HG03064 (cell line): ENCODE measurements around the gene DNAJC16.

Source experiments
- ATAC-seq: cut with Tn5 transposase; IDR thresholded peaks from one replicate; pipeline ENCODE4 v1.9.1; 2021; ENCODE audit warnings: low read depth; ENCODE audit not compliant: unreplicated experiment

Gene DNAJC16

GRCh38 chr1:15531682-15532081 is 5.0 kb downstream of the DNAJC16 start:
- ATAC-seq: no peak

GRCh38 chr1:15538771-15539170 is 12.1 kb downstream of the DNAJC16 start:
- no peak for ATAC-seq

DNA sequence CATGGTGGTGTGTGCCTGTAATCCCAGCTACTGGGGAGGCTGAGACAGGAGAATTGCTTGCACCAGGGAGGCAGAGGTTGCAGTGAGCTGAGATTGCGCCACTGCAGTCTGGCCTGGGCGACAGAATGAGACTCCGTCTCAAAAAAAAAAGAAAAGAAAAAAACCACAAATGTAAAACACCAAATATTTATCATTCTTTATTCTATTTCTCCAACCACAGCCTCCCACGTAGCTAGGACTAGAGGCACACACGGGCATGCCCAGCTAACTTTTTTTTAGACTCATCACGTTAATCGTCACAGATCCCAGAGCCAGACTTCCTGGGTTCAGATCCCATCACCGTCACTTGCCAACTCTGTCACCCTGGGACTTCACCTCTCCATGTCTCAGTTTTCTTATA is 13.5 kb downstream of the DNAJC16 start:
- no peak for ATAC-seq

GRCh38 chr1:15541231-15541792 is 14.7 kb downstream of the DNAJC16 start:
- ATAC-seq: no peak

GRCh38 chr1:15542388-15543250 is 16.0 kb downstream of the DNAJC16 start:
- ATAC-seq: no peak

- ATAC-seq: no peak
Observed at GRCh38 chr1:15543251-15543588, 16.6 kb downstream of the DNAJC16 start.

DNA sequence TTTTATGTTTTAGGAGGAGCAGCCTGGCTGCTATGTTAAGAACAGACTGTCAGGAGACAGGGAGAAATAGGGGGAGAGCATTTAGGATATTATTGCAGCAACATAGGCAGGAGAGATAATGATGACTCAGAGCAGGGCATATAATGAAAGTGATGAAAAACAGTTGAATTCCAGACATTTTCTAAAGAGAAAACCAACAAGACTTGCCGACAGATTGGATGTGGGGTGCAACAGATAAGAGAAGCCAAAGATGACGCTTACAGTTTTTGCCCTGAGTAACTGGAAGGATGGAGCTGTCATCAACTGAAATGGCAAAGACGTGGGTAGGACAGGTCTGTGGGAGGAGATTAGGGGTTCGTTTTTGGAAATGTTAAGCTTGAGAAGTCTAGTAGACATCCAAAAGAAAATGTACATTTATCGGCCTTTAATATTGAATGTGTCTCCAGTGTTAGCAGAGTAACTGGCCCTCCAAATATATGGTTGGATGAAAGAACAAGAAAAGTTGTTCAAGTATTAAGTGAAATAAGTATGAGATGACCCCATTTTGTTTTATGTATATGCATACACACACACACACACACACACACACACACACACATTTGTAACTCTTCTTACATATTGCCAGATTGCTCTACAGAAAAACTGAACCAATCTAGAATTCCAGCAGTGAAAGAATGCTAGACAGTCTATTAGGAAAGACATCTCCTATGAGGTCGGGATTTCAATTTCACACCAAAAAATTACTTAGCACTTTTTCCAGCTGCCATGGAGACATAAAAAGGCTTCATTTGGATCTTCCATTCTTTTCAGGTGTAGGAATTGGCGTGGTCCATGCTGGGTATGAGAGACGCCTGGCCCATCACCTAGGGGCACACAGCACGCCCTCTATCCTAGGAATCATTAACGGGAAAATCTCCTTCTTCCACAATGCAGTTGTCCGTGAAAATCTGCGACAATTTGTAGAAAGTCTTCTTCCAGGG is 17.2 kb downstream of the DNAJC16 start:
- ATAC-seq: no peak

- no peak for ATAC-seq
Observed at GRCh38 chr1:15546641-15547040, 20.0 kb downstream of the DNAJC16 start.

GRCh38 chr1:15550573-15550972 is 23.9 kb downstream of the DNAJC16 start:
- ATAC-seq: no peak

DNA sequence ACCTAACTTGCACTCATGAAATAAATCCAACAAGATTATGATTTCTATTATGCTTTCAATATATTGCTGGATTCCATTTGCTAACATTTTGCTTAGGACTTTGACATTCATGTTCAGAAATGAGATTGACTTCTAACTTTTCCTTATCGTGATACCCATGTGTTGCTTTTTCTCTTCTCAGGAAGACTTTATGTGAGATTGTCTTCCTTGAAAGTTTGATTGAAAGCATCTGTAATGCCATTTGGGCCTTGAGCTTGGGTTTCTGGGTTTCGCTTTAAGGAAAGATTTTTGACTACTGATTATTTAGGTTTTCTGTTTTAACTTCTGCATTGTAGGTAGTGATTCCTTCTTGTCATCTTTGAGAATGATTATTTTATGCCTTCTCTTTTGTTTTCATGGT is 30.4 kb downstream of the DNAJC16 start:
- ATAC-seq: no peak

DNA sequence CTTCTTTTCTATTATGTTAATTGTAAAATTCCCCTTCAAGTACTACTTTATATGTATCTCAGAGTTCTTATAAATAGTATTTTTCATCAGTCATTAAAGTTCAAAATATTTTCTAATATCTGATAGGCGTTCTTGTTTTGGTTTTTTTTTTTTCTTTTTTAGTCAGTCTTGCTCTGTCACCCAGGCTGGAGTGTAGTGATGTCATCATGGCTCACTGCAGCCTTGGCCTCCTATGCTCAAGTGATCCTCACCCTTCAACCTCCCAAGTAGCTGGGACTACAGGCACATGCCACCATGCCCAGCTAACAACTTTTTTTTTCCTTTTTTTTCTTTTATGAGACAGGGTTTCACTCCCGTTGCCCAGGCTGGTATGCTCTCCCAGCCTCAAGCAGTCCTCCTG is 30.9 kb downstream of the DNAJC16 start:
- no peak for ATAC-seq

- no peak for ATAC-seq
Observed at GRCh38 chr1:15558516-15558915, 31.9 kb downstream of the DNAJC16 start.

DNA sequence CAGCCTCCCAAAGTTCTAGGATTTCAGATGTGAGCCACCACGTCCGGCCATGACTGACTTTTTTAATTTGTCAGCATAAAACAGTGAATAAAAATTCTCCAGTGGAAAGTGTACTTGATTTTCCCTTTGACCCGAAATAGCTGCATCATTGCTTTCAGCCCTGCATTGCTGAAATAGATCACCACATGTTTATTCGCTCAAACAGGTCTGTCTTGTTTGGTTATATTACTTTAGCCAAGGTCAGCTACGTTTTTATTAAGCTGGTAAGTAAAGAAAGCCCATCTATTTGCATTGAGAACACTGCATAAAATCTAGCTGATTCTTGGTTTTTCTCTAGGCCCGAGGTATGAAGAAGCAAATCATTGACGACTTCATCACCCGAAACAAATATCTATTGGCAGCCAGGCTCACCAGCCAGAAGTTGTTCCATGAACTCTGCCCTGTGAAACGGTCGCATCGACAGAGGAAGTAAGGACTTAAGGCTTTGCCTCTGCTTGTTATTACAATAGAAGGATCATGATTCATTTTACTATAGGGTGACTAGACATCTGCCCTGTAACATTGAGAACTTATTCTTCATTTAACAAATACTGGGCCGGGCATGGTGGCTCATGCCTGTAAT is 32.7 kb downstream of the DNAJC16 start:
- no peak for ATAC-seq

- ATAC-seq: no peak
Observed at GRCh38 chr1:15568387-15569073, 41.9 kb downstream of the DNAJC16 start.

DNA sequence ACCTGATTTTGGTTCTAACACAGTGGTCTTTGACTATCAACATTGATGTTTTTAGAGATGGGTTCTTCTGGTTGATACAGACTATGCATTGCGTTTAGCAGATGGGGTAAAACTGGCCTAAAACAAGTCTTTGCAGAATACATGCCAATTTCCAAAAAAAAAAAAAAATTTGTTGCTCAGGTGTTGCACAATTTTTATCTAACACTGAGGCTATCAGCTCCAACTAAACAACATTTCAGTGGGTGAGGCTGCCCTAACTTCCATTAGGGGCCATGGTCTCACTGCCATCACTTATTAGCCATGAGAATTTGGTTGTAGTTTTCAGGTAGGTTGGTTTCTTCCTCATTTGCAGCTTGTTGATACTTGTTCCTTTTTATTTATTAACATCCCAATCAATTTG is 44.2 kb downstream of the DNAJC16 start:
- ATAC-seq: no peak

DNA sequence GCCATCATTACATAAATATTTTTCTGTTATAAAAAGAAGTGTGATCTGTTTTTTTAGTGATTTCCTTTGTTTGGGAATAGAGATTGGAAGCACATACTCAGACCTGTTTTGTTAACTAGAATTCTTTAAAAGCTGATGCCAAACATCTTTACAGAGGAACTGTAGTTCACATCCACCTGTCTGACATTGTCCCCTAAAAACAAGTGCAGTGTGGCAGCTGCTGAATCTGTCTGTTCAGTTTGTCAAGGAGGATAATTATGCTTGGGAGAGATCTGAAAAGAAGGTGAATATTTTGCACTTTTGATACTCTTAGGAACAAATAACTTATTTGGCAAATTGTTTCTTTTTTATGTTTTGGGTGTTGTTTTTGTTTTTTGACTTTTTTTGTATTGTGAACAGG is 44.6 kb downstream of the DNAJC16 start:
- no peak for ATAC-seq

DNA sequence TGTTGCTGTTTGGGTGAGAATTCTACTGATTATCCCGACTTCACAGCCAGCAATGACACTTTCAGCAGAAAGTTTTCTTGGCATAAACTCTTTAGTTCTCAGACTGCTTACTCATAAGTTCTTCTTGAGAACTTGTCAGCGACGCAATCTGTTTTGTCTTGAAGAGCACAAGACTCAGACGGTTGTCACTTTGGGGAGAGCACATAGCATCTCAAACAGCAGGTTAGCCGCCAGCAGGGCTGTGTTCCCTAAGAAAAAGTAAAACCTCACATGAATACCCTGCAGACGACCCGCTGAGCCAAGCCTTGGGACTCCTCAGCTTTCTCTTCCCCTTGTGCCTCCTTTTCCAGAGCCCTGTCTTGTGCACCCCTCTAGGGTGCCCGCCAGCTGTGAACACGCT is 46.8 kb downstream of the DNAJC16 start:
- no peak for ATAC-seq

DNA sequence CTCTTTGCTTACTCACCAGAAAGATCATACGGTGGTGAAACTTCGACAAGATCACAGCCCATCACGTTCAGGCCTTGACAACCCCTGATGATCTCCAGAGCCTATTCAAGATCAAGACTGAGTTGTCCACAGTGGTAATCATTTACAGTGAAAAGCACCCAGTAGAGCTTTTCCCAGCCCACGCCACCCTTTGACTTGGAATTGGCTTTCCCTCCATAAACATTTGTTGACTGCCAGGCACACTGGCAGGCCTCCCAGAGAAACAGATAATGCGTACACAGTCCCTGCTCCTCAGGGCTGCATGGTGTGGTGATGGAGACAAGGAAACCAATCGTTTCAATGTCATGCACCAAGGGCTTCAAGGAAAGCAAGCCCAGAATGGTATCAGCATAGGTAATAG is 48.1 kb downstream of the DNAJC16 start:
- ATAC-seq: no peak

GRCh38 chr1:15575549-15576150 is 49.0 kb downstream of the DNAJC16 start:
- no peak for ATAC-seq

GRCh38 chr1:15577691-15578090 is 51.0 kb downstream of the DNAJC16 start:
- ATAC-seq: no peak
